HUES6 (cell line): ENCODE data around the gene MYH2.
A peak's percentile ranks its signal among the peaks of the same experiment; 100 is the strongest.

Experiments used
- H3K27ac ChIP-seq: 2 replicates; pipeline ENCODE4 v1.7.0; 2013; ENCODE audit warnings: low read depth, mild to moderate bottlenecking, low read length, inconsistent platforms
- H3K27me3 ChIP-seq: 2 replicates; pipeline ENCODE4 v1.6.1; 2013; ENCODE audit warnings: low read length; ENCODE audit not compliant: control insufficient read depth, insufficient read depth
- H3K36me3 ChIP-seq: 2 replicates; pipeline ENCODE4 v1.6.1; 2013; ENCODE audit warnings: low read length; ENCODE audit not compliant: control insufficient read depth, insufficient read depth
- H3K4me1 ChIP-seq: 2 replicates; pipeline ENCODE4 v1.6.1; 2013; ENCODE audit warnings: low read length; ENCODE audit not compliant: control insufficient read depth, insufficient read depth
- H3K4me3 ChIP-seq: 2 replicates; pipeline ENCODE4 v1.5.1; 2013; ENCODE audit warnings: low read depth, low read length
- H3K9ac ChIP-seq: one replicate; pipeline ENCODE4 v1.6.1; 2013; ENCODE audit warnings: mild to moderate bottlenecking, low read length
- H3K9me3 ChIP-seq: 2 replicates; pipeline ENCODE4 v1.6.1; 2013; ENCODE audit warnings: low read depth, low read length; ENCODE audit not compliant: control insufficient read depth, insufficient read depth

The MYH2 gene

GRCh38 chr17:10516638-10517037 lies 32.8 kb downstream of the MYH2 start:
- Histone ChIP-seq H3K36me3 (no peaks in the 10 kb centered on the region), H3K27ac (no peak overlapping the region), H3K27me3 (no peaks in the 10 kb centered on the region), H3K4me1 (no peaks in the 10 kb centered on the region), H3K4me3 (no peak overlapping the region), H3K9me3 (no peaks in the 10 kb centered on the region), H3K9ac (no peak overlapping the region)

GRCh38 chr17:10516065-10516464 lies 33.4 kb downstream of the MYH2 start:
- no peak overlapping the region for H3K27ac ChIP-seq
- H3K9me3 ChIP-seq = no peaks in the 10 kb centered on the region
- no peak overlapping the region for H3K9ac ChIP-seq
- H3K4me3 ChIP-seq = no peak overlapping the region
- no peaks in the 10 kb centered on the region for H3K27me3 ChIP-seq
- no peaks in the 10 kb centered on the region for H3K4me1 ChIP-seq
- H3K36me3 ChIP-seq = no peaks in the 10 kb centered on the region

GRCh38 chr17:10513299-10514067 lies 36.0 kb downstream of the MYH2 start:
- H3K9ac ChIP-seq = no peak overlapping the region
- no peak overlapping the region for H3K27ac ChIP-seq
- H3K4me3 ChIP-seq = no peak overlapping the region
- no peaks in the 10 kb centered on the region; the same call in 1 of the 2 replicates for H3K4me1 ChIP-seq
- no peaks in the 10 kb centered on the region for H3K36me3 ChIP-seq
- H3K27me3 ChIP-seq = no peaks in the 10 kb centered on the region
- no peaks in the 10 kb centered on the region for H3K9me3 ChIP-seq

- Histone ChIP-seq H3K4me3 (no peak overlapping the region), H3K4me1 (no peaks in the 10 kb centered on the region; the same call in 1 of the 2 replicates), H3K9ac (no peak overlapping the region), H3K9me3 (no peaks in the 10 kb centered on the region), H3K27me3 (no peaks in the 10 kb centered on the region), H3K27ac (no peak overlapping the region), H3K36me3 (no peaks in the 10 kb centered on the region)
Measured at GRCh38 chr17:10512856-10513255, 36.6 kb downstream of the MYH2 start.

- Histone ChIP-seq H3K9me3 (no peaks in the 10 kb centered on the region), H3K27me3 (no peaks in the 10 kb centered on the region), H3K4me3 (no peak overlapping the region), H3K9ac (no peak overlapping the region), H3K4me1 (peaks cover 6% of the 10 kb centered on the region; the same call in 1 of the 2 replicates), H3K27ac (no peak overlapping the region), H3K36me3 (no peaks in the 10 kb centered on the region)
Measured at GRCh38 chr17:10499950-10500349, 49.5 kb downstream of the MYH2 start.

GRCh38 chr17:10492004-10492403 lies 57.5 kb downstream of the MYH2 start:
- H3K9ac ChIP-seq = no peak overlapping the region
- no peaks in the 10 kb centered on the region for H3K27me3 ChIP-seq
- no peaks in the 10 kb centered on the region for H3K4me1 ChIP-seq
- H3K9me3 ChIP-seq = peaks cover 10% of the 10 kb centered on the region
- H3K4me3 ChIP-seq = no peak overlapping the region
- H3K27ac ChIP-seq = no peak overlapping the region
- no peaks in the 10 kb centered on the region for H3K36me3 ChIP-seq

- H3K27me3 ChIP-seq = no peaks in the 10 kb centered on the region
- H3K4me3 ChIP-seq = no peak overlapping the region
- peaks cover 38% of the 10 kb centered on the region for H3K9me3 ChIP-seq
- no peak overlapping the region for H3K9ac ChIP-seq
- no peaks in the 10 kb centered on the region for H3K4me1 ChIP-seq
- H3K36me3 ChIP-seq = no peaks in the 10 kb centered on the region
- H3K27ac ChIP-seq = no peak overlapping the region
Measured at GRCh38 chr17:10482252-10482651, 67.2 kb downstream of the MYH2 start.

GRCh38 chr17:10477701-10478100 lies 71.8 kb downstream of the MYH2 start:
- H3K27me3 ChIP-seq = no peaks in the 10 kb centered on the region
- no peak overlapping the region for H3K27ac ChIP-seq
- H3K36me3 ChIP-seq = no peaks in the 10 kb centered on the region
- no peaks in the 10 kb centered on the region for H3K4me1 ChIP-seq
- H3K4me3 ChIP-seq = no peak overlapping the region
- H3K9ac ChIP-seq = peak overlapping the region; percentile 61
- peaks cover 12% of the 10 kb centered on the region for H3K9me3 ChIP-seq

- Histone ChIP-seq H3K4me3 (no peak overlapping the region), H3K27ac (no peak overlapping the region), H3K9me3 (no peaks in the 10 kb centered on the region), H3K36me3 (no peaks in the 10 kb centered on the region), H3K9ac (no peak overlapping the region), H3K4me1 (no peaks in the 10 kb centered on the region), H3K27me3 (no peaks in the 10 kb centered on the region)
Measured at GRCh38 chr17:10474536-10474935, 74.9 kb downstream of the MYH2 start.

- Histone ChIP-seq H3K27ac (no peak overlapping the region), H3K9ac (no peak overlapping the region), H3K36me3 (no peaks in the 10 kb centered on the region), H3K9me3 (no peaks in the 10 kb centered on the region), H3K4me1 (no peaks in the 10 kb centered on the region), H3K27me3 (no peaks in the 10 kb centered on the region; the same call in 1 of the 2 replicates), H3K4me3 (no peak overlapping the region)
Measured at GRCh38 chr17:10471858-10472257, 77.6 kb downstream of the MYH2 start.
